Upper lobe of right lung (tissue), 1 donor: Measurements from ENCODE around the gene UTP4. TPM values are rescaled to one million over a fixed set of nuclear protein-coding genes. Genes with fewer than 3 reads are reported as not detected.

Experiments used
- ATAC-seq: fragments of 200-7000 bp; cut with Tn5 transposase; one replicate; pipeline ENCODE4 v1.9.1; 2020; ENCODE audit warnings: mild to moderate bottlenecking, moderate library complexity
- DNase-seq: peaks from one replicate; pipeline ENCODE4 v3.0.0-alpha.2; 2020
- H3K27ac ChIP-seq: fragments of 200-600 bp; one replicate; pipeline ENCODE4 v1.8.0; 2022
- H3K27me3 ChIP-seq: fragments of 200-600 bp; one replicate; pipeline ENCODE4 v1.8.0; 2022; ENCODE audit warnings: mild to moderate bottlenecking
- H3K36me3 ChIP-seq: fragments of 200-600 bp; one replicate; pipeline ENCODE4 v1.8.0; 2022
- H3K4me1 ChIP-seq: fragments of 200-600 bp; one replicate; pipeline ENCODE4 v1.8.0; 2022
- H3K4me3 ChIP-seq: fragments of 200-600 bp; one replicate; pipeline ENCODE4 v1.8.0; 2022; ENCODE audit warnings: mild to moderate bottlenecking
- H3K9me3 ChIP-seq: fragments of 200-600 bp; one replicate; pipeline ENCODE4 v1.8.0; 2022
- intact Hi-C: fragments of 100-400 bp; cut with DNase I; formaldehyde crosslinking; loops from one replicate; pipeline ENCODE4 v1.11.0; 2022
- total RNA-seq: library from RNA; stranded (reverse); fragmentation: NEBNext Ultra II Directional; extraction: Animal tissue kit (Norgen Biotek cat#: 25700); gene quantifications from one replicate; pipeline ENCODE4 v1.2.1, GENCODE V29; 2021
- TF ChIP-seq, protein P1 (sequence below): fragments of 200-600 bp; IDR thresholded peaks from one replicate; pipeline ENCODE4 v1.8.0; 2022; ENCODE audit warnings: antibody characterized with exemption
- donor health status: DM: no; HTN: yes; CAD: no; lungs with severe emphysema.

The UTP4 gene
- total RNA-seq, 1 donor from 2014 or later, result 36.5 TPM

DNA sequence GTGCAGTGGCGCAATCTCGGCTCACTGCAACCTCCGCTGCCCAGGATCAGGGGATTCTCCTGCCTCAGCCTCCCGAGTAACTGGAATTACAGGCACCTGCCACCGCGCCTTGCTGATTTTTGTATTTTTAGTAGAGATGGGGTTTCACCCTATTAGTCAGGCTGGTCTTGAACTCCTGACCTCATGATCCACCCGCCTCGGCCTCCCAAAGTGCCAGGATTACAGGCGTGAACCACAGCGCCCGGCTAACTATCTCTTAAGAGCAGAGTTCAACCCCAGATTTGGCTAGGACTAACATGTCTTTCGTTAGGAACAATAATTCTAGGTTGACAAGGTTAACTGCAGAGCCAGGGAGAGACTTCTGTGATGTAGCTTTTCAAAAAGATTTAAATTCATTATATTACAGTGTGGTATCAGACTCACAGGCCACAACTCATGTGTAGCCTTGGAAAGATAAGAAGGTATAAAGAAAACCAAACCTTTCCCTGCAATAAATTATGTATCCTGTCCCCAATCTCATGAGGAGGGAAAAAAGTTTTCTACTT, 4.4 kb upstream of the UTP4 start:
- intact Hi-C loops, result no loop called here

DNA sequence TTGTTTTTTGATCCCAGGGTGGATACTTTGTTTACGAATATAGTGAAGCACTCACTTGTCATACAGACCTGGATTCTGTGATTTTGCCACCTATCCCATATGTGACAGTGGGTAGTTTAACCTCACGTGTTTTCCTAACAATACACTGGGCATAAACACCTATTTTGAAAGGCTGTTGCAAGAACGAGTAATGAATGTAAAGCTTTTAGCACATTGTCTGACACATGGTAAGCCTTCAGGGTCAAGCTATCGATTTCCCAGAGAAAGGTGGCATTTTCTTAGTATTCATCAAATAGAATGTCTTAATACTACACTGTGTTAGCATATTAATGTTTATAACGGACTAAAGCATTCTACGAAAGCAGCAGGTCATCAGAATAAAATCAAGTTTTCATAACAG, 2.0 kb upstream of the UTP4 start:
- TF ChIP-seq, protein P1, sequence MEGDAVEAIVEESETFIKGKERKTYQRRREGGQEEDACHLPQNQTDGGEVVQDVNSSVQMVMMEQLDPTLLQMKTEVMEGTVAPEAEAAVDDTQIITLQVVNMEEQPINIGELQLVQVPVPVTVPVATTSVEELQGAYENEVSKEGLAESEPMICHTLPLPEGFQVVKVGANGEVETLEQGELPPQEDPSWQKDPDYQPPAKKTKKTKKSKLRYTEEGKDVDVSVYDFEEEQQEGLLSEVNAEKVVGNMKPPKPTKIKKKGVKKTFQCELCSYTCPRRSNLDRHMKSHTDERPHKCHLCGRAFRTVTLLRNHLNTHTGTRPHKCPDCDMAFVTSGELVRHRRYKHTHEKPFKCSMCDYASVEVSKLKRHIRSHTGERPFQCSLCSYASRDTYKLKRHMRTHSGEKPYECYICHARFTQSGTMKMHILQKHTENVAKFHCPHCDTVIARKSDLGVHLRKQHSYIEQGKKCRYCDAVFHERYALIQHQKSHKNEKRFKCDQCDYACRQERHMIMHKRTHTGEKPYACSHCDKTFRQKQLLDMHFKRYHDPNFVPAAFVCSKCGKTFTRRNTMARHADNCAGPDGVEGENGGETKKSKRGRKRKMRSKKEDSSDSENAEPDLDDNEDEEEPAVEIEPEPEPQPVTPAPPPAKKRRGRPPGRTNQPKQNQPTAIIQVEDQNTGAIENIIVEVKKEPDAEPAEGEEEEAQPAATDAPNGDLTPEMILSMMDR, result no peak
- Histone ChIP-seq H3K4me1 (peaks cover 20% of the 10 kb centered on the region), H3K27me3 (no peaks in the 10 kb centered on the region), H3K36me3 (peaks cover 10% of the 10 kb centered on the region), H3K27ac (no peak overlapping the region), H3K4me3 (no peak overlapping the region), H3K9me3 (no peaks in the 10 kb centered on the region)
- intact Hi-C loops, result loop anchor here (10.0 kb wide), 1 partner anchor 886 kb away; the partner anchor contains the start of gene PLA2G15
- ATAC-seq, result no peak
- no peak for DNase-seq

More for the DNA sequence above, 4.4 kb upstream of the UTP4 start:
- H3K4me3 ChIP-seq, result no peak overlapping the region
- no peaks in the 10 kb centered on the region for H3K9me3 ChIP-seq
- TF ChIP-seq, protein P1, result no peak
- H3K4me1 ChIP-seq, result peaks cover 10% of the 10 kb centered on the region
- no peak for ATAC-seq
- peaks cover 10% of the 10 kb centered on the region for H3K36me3 ChIP-seq
- no peaks in the 10 kb centered on the region for H3K27me3 ChIP-seq
- DNase-seq, result peak; percentile 21
- H3K27ac ChIP-seq, result no peak overlapping the region

DNA sequence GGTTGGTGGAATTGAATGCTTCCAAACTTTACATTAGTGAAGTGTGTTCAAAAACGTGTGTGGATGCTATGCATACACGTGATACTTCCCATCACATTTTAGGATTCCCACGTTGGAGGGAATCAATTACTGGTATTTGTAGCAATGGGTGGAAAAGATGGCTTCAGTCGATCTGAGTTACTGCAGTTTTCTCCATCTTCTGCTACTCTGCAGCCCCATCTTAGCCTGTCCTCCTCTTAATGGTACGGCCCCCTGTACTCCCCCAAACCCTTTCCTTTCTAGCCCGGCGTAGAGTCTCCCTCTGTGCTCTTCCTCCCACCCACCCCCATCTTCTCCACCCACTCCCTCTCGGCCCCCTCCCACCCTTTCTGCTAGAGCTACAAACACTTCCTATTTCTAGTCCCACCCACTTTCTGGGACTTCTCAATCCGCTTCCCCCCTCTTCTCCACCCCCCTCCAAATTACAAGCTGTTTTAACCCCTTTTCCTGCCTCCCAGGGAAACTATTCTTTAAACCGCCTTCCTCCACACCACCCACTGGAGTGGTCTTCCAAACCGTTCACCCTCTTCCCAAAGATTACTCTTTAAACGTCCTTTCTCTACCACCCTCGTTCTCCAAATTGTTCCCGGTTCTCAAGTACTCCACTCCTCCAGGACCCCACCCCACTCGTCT, 1.1 kb upstream of the UTP4 start:
- TF ChIP-seq, protein P1, result no peak
- H3K27me3 ChIP-seq, result no peaks in the 10 kb centered on the region
- H3K36me3 ChIP-seq, result peaks cover 13% of the 10 kb centered on the region
- peaks cover 20% of the 10 kb centered on the region for H3K4me1 ChIP-seq
- no peaks in the 10 kb centered on the region for H3K9me3 ChIP-seq
- ATAC-seq (peak; percentile 43), DNase-seq (peak; percentile 44)
- peak overlapping the region; percentile 87 for H3K4me3 ChIP-seq
- H3K27ac ChIP-seq, result peak overlapping the region; percentile 89
- intact Hi-C loops, result loop anchor here (10.0 kb wide), 1 partner anchor 887 kb away; the partner anchor contains the start of gene PLA2G15

DNA sequence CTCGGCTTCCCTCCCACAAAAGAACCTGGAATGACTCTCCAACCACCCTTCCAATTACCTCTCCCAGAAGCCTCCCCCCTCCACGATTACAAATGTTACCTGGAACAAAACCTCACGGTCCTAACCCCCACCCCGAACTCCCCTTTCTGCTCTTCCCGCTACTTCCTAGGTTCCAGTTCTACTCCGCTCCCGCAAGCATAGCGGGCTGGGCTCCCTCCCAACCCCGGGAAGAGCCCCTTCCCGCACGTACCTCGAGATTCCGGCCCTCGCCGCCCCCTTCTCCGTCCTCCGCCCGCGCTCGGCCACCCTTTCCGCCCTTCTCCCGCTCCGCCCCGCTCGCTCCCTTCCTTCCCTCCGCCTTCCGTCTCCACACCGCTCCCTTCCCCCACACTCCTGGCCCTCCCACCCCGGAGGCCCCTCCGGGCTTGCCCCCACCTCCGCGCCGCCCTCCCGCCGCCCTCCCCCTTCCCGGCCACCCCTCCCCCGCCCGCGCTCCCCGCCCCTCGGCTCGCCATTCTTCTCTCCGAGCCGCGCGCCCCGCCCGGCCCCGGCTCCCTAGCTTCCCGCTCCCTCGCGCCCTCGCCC, 518 bp upstream of the UTP4 start:
- H3K4me3 ChIP-seq, result peak overlapping the region; percentile 87
- intact Hi-C loops, result loop anchor here (10.0 kb wide), 1 partner anchor 887 kb away; the partner anchor contains the start of gene PLA2G15
- H3K27ac ChIP-seq, result peak overlapping the region; percentile 89
- peaks cover 20% of the 10 kb centered on the region for H3K4me1 ChIP-seq
- H3K27me3 ChIP-seq, result no peaks in the 10 kb centered on the region
- ATAC-seq (peak; percentile 88), DNase-seq (peak; percentile 90)
- TF ChIP-seq, protein P1, result no peak
- peaks cover 19% of the 10 kb centered on the region for H3K36me3 ChIP-seq
- no peaks in the 10 kb centered on the region for H3K9me3 ChIP-seq

DNA sequence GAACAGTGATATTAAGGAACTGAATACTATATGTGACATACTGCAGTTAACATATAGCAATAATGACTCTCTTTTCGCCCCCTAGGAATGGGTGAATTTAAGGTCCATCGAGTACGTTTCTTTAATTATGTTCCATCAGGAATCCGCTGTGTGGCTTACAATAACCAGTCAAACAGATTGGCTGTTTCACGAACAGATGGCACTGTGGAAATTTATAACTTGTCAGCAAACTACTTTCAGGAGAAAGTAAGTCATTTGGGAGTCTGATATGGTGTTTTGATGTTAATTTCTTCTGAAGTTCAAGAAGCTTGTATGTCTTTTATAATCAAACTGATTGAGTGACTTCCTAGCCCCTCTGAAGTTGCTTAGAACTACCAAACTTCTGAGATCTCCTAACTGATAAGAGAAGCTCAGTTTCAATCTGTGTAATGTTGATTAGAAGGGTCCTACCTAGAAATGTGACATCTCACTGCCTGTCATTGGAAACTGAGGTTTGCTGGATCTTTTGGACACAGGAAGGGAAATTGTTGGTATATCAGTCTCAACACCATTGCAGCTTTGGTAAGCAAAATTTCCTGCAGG, 1.0 kb downstream of the UTP4 start:
- Histone ChIP-seq H3K9me3 (no peaks in the 10 kb centered on the region), H3K4me3 (peak overlapping the region; percentile 87), H3K27me3 (no peaks in the 10 kb centered on the region), H3K36me3 (peaks cover 28% of the 10 kb centered on the region), H3K4me1 (peaks cover 20% of the 10 kb centered on the region), H3K27ac (peak overlapping the region; percentile 89)
- TF ChIP-seq, protein P1, result no peak
- intact Hi-C loops, result loop anchor here (10.0 kb wide), 1 partner anchor 889 kb away; the partner anchor contains the start of gene PLA2G15
- ATAC-seq (no peak), DNase-seq (no peak)
